CD4-positive, alpha-beta T cell treated with Interleukin-1 beta for 1 hour (primary cell): ENCODE measurements around the gene GPR55.
A peak's percentile ranks its signal among the peaks of the same experiment; 100 is the strongest.
"Not testable (repeated sequence)": the region's sequence is repeated elsewhere in the genome, so short reads cannot be mapped to it uniquely, and the experiment has no call there.

ENCODE experiments used
- DNase-seq, 2 donors: peaks; one replicate each; pipeline ENCODE4 v3.0.0-alpha.2; 2020 to 2022

GPR55 gene, protein sequence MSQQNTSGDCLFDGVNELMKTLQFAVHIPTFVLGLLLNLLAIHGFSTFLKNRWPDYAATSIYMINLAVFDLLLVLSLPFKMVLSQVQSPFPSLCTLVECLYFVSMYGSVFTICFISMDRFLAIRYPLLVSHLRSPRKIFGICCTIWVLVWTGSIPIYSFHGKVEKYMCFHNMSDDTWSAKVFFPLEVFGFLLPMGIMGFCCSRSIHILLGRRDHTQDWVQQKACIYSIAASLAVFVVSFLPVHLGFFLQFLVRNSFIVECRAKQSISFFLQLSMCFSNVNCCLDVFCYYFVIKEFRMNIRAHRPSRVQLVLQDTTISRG

DNA sequence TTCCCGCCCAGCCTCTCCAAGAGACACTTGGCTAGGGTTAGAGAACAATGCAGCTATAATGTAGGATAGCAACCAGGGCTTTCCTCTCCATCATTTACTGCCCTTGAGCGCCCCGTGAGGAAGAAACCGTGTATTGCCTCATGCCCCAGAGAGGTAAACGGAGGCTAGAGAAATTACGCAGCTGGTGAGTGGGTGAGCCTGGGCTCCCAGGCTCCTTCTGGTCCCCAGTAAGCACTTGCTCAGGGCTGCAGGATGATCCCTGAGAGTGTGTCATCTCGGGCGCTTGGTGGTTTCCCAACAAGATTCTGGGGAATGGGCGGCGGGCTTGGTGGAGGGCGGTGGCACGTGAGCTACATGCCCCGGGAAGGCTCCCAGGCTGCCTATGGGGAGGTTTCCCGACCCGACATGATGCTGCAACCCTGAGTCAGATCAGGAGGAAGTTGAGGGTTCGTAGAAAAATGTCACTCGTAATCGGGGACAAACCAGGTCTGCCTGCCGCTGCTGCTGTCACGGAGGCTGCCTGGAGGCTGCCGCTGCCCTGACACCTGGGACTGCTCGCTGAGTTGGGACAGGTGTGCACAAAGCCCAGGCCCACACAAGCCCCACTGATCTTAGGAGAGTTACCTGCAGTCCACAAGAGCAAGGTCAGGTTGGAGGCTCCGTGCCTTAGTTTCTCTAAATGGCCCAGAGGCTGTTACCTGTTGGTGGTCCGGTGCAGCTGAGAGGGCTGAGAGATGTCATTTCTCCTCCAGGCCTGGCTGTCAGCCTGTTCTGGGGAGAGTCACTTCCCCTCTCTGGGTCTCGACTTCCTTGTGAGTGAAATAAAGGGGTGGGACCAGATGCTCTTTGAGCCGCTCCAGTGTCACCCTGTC lies at the start of gene GPR55:
GPR55 (minus strand) TSS at position 773 of the 872 bp plus-strand sequence. CDS start 14,280 bp downstream, outside the sequence.
- DNase-seq, result peak; percentile 58 to 59

DNA sequence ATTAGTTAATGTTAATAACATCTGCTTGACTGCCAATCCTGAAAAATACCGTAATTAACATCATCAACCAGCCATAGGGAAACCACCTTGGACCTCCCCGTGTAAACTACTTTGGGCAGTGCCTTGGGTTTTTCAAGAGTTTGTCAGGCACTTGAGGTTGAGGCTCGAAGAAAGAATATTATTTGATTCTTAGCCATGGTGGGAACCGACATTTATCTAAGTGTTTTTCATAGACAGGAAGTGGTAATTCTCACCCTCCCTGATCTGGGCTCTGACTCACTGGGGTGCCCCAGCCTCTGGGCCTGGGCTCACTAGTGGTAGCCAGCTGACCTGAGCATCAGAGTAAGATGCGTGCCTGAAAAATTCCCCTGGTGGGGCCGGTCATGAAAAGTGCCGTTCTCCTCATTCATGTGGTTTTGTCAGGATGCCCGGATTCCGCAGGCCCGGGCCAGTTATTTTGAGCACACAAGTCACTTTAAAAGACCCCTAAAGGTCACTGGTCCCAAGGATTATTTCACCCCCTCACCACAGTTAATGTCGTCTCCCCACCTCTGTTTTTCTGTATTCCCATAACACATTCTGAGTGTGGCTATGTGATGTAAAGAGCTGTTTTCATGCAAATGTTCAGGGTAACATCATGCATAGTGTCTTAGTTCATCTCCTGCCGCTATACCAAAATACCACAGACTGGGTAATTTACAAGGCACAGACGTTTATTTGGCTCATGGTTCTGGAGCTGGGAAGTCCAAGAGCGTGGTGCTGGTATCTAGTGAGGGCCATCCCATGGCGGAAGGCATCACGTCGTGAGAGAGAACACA lies 49.3 kb upstream of the GPR55 start:
- peak; percentile 79 to 85 for DNase-seq

DNA sequence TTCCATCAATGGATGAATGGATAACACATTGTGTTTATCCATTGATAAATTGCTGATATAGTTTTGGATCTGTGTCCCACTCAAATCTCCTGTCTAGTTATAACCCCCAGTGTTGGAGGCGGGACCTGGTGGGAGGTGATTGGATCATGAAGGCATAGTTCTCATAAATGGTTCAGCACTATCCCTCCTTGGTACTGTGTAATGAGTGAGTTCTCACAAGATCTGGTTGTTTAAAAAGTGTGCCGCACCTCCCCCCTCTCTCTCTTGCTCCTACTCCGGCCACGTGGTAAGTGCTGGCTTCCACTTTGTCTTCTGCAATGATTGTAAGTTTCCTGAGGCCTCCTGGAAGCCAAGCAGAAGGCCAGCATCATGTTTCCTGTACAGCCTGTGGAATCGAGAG lies 47.0 kb upstream of the GPR55 start:
- DNase-seq, result no peak

DNA sequence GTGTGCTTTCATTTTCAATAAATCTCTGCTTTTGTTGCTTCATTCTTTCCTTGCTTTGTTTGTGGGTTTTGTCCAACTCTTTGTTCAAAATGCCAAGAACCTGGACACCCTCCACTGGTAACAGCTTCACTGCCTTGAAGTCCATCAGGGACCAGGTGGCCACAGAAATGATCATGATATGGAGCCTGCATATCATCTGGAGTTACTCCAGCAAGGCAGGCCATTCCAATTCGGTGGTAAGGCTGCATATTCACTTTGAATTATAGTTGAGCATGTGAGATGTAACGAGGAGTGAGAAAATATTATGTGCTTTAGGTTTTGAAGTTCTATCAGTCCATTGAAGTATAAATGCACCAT lies 44.6 kb upstream of the GPR55 start:
- no peak for DNase-seq

DNA sequence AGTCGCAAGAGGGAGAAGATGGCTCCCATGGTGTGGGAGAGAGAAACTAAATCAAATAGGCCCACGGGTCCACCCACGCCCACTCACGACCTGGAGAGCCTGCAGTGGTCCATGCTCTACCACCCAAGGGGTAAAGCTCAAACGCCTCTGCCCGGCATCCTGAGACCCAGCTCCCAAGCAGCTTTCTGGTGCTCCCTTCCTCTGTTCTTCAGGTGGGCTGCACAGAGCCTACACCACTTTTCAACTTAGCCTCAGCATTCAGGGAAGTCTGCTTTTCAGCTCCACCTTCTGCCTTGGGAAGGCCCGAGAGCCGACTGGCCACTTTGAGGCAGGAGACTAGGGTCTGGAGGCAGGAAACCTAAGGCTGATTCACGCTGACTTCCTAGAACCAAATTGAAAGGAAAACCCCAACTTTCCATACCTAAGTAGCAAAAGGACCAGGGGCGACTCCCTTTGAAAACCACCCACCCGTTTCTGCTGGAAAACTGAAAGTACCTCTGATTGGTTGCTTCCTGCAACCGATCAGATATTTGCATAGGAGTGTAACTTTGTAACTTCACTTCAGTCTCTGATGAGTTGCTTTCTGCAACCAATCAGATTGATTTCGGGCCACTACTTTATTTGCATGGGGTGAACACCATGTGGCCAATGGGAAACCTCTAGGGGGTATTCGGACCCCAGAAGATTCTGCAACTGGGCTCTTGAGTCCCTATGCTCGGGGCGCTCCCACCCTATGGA lies 44.0 kb upstream of the GPR55 start:
- no peak for DNase-seq

DNA sequence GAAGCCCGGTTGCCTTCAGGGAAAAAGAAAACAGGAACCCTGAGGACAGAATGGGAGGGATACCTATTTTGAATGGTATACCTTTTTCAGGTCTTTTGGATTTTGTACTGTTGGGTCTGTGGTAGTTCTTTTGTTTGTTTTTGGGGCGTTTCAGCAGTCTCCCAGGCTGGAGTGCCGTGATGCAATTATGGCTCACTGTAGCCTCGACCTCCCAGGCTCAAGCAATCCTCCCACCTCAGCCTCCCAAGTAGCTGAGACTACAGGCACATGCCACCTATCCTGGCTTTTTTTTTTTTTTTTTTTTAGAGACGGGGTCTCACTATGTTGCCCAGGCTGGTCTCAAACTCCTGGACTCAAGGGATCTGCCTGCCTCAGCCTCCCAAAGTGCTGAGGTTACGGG lies 43.3 kb upstream of the GPR55 start:
- DNase-seq, result not testable (repeated sequence)

DNA sequence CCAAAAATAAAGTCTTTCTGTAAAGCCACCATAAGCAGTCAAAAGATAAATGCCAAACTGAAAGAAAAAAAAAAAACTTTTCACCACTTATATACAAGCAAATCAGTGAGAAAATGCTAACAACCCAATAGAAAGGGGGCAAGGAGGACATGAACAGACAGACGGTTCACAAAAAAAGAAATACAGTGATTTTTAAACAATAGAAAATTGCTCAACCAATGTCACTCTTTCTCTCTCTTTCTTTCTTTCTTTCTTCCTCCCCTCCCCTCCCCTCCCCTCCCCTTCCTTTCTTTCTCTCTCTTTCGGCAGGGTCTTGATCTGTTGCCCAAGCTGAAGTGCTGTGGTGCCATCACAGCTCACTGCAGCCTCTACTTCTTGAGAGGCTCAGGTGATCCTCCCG lies 42.1 kb upstream of the GPR55 start:
- DNase-seq, result no peak

DNA sequence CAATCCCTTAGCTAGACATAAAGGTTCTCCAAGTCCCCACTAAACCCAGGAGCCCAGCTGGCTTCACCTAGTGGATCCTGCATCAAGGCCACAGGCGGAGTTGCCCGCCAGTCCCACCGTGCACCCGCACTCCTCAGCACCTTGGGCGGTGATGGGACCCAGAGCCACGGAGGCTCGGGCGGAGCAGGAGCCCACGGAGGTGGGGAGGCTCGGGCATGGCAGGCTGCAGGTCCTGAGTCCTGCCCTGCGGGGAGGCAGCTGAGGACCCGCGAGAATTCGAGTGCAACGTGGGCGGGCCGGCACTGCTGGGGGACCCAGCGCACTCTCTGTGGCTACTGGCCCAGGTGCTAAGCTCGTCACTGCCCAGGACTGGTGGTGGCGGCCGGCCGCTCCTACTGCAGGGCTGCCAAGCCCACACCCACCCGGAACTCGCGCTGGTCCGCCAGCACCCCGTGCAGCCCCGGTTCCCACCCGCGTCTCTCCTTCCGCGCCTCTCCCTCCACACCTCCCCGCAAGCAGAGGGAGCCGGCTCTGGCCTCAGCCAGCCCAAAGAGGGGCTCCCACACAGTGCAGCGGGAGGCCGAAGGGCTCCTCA lies 39.2 kb upstream of the GPR55 start:
- no peak for DNase-seq

DNA sequence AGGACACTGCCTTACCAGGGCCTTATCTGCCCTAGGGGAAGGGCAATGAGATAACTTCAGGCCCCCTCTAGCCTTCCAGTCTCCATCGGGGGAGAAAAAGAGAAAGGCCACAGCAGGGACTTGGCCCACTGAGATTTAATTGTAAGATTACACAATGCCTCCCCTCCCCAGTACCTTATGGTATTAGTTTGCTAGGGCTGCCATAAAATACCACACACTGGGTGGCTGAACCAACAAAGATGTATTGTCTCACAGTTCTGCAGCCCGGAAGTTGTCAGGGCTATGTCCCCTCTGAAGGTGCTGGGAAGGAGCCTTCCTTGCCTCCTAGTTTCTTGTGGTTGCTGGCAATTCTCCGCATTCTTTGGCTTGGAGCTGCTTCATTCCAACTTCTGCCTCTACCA lies 36.0 kb upstream of the GPR55 start:
- DNase-seq, result no peak

DNA sequence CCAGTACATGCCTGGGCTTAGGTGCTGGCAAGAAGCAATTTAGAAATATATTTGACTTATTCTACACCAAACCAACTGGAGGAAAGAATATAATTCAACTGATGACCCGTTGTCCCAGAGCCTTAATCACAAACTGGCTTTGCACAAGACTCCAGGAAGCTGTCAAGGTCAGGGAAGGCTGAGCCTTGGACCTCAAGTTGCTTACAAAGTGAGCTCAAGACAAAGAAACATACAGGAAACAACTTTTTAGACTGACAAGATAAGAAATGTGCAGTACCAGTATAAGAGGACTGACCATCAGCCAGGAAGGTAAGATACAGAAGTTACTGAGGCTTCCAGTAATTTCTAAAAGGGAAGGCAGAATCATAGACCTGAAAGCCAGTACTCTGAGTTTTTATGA lies 35.0 kb upstream of the GPR55 start:
- no peak for DNase-seq

DNA sequence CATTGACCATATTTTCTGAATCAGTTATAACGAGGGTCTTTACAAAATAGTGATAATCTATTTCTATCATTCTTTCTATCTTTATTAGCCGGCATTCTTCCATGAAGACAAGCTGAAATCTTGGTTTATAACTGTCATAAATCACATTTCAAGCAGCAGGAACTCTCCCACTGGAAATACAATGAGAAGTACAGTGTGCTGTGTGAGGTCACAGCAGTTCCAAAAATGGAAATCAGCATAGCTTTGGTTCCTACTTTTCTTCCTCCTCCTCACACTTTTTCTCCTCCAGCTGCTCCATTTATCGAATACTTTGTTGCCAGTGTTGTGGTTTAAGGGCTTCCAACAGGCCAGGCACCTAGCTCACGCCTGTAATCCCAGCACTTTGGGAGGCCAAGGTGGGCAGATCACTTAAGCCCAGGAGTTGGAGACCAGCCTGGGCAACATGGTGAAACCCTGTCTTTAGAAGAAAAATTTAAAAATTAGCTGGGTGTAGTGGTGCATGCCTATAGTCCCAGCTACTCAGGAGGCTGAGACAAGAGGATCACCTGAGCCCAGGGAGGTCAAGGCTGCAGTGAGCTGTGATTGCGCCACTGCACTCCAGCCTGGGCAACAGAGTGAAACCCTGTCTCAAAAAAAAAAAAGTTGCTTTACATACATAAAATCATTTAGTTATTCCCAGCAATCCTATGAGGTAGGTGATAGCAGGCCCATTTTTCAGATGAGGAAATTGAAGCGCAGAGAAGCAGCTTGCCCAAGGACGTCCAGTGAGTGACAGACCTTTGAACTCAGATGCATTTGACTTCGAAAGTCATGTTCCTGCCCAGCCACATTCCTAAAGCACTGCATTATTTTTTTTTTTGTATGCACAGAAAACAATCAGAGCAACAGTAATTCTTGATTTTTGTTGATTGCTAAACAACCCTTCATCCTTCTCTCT lies 34.0 kb upstream of the GPR55 start:
- DNase-seq, result no peak

DNA sequence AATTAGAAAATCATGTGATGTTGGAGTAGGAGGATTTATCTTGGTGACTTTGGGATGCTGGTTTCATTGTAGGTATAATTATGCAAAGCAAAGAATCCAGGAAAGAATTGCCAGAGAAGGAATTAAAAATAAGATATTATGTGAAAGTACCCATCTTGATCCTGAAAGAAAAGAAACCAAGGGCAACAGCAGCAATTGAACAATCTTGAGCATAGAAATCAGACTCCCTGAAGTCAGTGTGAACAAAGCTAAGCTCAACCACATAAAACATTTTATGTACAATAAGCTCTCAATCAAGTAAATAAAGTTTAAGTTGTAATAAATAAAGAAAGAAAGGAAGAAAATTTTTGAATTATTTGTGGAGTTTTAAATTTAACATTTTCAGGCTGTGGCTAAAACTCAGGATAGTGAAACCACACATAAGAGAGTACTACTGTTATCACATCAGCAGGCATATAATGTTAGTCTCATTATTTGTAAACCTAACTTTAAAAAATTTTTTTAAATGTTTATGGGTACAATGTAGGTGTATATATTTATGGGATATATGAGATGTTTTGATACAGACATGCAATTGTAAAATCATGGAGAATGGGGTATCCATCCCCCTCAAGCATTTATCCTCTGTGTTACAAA lies 32.8 kb upstream of the GPR55 start:
- DNase-seq, result no peak

DNA sequence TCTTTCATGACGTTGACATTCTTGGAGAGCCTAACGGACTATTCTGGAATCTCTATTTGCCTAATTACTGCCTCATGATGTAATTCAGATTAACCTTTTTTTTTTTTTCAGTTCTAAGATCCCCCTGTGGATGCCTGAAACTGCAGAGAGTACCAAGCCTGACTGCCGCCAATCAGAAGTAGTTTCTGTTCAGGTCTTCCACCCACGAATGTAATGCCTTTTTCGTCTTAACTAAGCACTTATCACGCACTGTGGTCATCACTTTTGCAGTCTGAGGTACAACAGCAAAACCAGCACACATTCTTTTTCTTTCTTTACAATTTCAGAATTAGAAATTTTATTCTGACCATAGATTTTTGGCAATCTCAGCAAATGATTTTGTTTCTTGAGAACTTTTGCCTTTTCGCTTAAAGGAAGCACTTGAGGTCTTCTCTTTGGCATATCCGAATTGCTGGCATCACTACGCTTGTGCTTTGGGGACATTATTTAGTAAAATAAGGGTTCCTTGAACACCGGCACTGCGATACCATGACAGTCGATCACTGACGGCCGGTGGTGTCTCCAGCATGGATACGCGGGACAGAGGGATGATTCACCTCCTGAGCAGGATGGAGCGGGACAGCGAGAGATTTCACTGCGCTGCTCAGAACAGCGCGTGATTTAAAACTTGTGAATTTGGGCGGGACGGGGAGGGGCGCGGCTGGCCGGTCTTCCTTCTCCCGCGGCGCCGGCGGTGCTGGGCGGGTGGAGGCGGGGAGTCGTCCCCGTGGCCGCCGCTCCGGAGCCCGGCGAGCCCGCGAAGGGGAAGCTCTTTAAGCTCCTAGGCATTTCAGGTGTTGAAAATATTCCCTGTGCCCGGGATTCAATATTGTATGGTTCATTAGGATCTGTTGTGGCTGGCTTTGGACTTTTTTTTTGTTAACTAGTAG lies 32.0 kb upstream of the GPR55 start:
- DNase-seq, result peak; percentile 18 to 30

DNA sequence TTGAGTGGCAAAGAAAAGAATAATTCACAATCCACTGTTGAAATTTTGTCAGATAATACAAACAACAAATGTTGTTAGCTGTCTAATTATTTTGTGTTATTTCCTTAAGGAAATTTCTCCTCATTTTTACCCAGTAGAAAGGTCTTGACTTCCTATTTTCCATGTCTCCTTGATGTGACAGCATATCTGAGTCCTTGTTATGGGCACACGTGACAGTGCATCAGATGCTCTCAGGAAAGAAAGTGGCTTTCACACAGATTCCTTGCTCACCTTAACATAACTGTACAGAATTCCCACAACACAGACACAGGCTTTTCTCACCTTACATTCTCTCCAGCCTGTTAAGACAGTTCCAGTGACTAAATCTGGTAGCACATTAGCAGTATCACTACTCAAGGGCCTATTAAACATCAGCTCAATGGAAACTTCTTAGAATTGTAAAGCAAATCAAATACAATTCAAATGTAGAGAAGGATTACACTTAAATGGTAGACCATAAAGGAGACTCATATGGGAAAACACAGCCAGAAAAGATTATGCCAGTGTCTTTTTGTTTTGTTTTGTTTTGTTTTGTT lies 30.2 kb upstream of the GPR55 start:
- DNase-seq, result no peak

DNA sequence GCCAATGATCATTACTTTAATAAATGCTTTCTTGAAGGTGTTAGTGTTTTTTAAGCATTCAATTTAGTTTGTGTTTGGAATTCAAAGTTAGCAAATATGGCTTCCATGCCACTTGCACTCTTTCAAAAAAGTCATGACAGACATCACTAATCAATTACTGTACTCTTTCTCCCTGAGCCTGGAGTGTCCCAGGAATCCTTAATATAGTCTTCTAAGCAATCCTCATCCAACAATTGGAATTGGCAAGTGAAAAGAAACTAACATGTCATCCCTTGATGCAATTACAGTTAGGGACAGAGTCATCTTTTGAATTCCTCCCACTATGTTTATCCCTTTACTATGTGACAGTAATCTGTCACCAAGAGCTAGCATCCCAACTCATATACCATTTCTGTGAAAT lies 29.7 kb upstream of the GPR55 start:
- no peak for DNase-seq

DNA sequence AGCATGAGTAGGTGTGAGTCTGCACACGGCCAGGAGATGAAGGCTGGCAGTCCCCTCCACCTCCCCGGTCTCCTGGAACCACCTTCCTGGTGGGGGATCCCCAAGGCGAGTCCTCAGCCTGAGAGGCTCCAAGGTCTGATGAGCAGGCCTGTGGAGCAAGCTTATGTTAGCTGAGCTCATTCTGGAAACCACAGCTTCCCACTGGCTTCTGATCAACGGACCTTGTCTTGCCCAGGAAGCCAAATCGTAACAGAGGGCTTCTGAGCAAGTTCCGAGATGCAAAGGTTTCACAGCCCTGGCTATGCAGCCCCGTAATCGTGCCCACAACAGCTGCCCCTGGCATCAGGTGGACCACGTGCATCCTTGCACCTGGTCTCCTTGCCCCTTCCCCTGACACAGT lies 28.8 kb upstream of the GPR55 start:
- no peak for DNase-seq

DNA sequence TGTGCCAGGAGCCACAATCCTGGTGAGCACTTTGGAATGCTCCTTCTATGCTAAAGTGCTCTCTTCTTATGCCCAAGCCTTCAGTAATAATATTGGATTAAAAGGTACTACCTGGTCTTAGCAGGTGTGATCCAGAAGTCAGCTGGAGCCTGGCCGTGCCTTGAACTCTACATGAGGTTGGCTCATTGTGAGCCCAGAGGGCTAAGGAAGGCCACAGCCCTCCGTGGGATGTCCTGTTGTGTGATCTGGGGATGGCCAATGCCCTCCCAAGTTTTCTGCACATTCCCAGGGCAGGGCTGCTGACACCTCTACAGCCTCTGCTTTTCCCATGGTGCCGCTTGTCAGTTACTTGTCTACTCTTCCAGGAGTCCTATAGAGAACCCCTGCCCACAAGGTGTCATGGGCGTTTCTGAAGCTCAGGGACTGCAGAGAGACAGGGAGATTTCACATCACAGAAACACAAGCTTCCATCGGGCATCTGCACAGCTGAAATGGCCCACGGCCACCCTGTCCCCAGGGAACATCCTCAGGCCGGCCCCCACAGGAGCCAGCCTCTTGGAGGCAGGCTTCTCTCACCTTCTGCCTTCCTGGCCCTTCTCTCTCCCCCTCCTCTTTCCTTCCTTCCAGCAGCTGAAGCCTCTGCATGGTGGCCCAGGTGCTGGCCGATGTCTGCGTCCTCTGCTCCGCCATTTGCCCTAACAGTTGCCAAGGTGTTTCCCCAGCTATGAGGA lies 27.3 kb upstream of the GPR55 start:
- DNase-seq, result no peak

DNA sequence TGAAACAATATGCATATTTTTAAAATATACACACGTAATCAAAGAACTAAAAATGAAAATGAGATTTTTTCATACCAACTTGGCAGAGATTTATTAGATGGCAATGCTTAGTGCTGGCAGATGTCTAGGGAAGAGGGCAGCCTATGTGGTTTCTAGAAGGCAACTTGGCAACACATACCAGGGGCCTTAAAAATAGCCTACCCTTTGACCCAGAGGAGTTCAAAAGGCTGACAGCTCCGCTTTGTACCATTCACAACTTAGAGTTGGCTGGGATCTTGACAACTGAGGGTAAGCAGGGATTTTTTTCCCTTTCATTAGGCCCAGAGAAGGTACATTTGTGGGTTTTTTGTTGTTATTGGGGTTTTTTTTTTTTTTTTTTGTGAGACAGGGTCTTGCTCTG lies 26.4 kb upstream of the GPR55 start:
- DNase-seq, result no peak
